ENCODE data around the gene ADRA2A.

- no peak for TF ChIP-seq CTCF (IDR thresholded peaks at IDR 0.05)
- no peak for TF ChIP-seq POLR2A (IDR thresholded peaks at IDR 0.05)
Measured at GRCh38 chr10:111108441-111108840, 31.6 kb downstream of the ADRA2A start.
